Right ventricle myocardium inferior (tissue), 1 donor: ENCODE results near the gene RAB31. TPM values are rescaled to one million over a fixed set of nuclear protein-coding genes. Genes with fewer than 3 reads are reported as not detected.

Experiments used
- ATAC-seq: fragments of 200-7000 bp; cut with Tn5 transposase; one replicate; pipeline ENCODE4 v1.9.1; 2020; ENCODE audit warnings: mild to moderate bottlenecking, moderate library complexity
- DNase-seq: peaks from one replicate; pipeline ENCODE4 v3.0.0; 2021; ENCODE audit errors: missing footprints
- intact Hi-C: fragments of 100-400 bp; cut with DNase I; formaldehyde crosslinking; loops from one replicate; pipeline ENCODE4 v1.11.0; 2022
- total RNA-seq: library from RNA; stranded (reverse); fragmentation: NEBNext Ultra II Directional; extraction: Animal tissue kit (Norgen Biotek cat#: 25700); gene quantifications from one replicate; pipeline ENCODE4 v1.2.1, GENCODE V29; 2021
- donor health status: DM: no; HTN: yes; CAD: no; lungs with severe emphysema.

Gene RAB31
- total RNA-seq, 1 donor from 2014 or later = 11.7 TPM

DNA sequence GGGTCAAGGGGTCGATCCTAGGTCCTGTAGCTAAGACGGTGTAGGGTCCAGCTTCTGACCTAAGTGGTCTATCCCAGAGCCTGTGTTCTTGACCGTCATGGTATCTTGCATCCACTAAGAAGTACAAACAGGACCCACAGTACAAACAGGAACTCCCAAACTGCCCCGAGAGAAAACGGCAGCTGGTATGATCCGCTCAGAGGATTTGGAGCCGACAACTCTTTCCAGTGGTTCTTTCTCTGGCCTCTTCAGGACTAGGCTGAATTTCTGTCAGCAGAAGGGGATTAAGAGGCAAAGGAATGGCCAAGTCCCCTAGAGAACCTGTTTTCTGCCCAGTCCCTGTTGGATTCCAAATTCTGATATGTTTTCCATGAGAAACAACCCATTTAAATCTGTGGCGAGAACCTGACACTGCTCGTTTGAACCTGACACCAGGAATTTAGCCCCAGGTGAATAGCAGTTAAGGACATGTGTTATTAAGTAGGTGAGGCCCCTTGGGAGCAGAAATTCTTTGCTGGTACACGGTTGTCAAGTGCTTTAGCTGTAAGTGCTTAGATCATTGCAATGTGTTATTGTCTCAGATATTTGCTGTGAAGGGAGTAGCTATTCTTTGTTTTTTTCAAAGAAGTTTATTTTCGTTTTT is 127.1 kb downstream of the RAB31 start:
- intact Hi-C loops = no loop called here
- no peak for DNase-seq
- no peak for ATAC-seq

DNA sequence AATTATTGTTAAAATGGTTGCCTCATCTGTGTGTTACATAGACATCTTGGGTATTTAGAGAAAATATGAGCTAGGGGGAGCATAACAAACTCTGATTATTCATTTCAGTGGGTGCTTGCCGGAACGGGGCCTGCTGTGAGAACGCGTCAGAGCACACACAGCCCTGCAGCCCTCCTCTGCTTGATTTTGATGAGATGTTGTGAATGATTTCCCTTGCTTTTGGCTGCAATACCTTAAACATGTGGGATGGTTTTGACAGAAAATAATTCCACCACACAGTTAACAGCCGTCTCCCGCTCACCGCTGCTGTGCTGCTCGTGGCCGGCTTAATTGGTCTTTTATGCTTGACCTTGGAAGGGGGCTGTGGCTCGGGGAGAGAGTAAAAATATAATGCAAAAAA is 127.7 kb downstream of the RAB31 start:
- DNase-seq (no peak), ATAC-seq (no peak)
- intact Hi-C loops = no loop called here

DNA sequence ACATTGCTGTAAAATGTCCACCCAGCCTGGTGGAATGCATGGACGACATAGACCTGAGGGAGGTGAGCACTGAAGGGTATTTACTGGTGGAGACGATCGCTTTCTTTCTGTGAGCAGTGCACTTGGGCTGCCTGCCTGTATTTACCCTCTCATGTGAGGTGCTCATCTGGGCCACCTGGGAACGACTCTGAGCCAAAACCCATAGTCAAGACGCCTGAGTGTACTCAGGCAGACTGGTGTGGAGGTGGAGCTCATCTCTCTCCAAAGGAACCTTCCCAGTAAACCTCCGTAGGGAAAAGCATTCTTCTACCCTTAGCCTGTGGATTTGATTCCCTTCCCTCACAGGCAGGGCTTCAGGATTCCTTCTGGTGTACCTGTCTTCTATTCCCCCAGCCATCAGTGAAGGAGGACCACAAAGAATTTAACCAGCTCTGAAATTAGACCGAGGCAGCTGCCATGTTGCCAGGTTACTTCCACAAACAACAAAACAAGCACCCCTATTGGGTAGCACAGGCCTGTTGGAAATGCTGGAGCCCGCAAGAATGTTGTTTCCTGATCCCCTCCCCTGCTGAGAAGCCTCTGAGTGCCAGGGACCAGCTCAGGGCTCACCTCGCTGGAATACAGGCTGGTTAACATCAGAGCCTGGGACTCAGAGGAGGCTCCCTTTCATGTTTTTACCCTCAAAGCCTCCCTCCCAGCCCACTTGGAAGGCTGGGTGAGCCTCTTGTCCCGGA is 130.2 kb downstream of the RAB31 start:
- ATAC-seq (peak; percentile 93), DNase-seq (no peak)

DNA sequence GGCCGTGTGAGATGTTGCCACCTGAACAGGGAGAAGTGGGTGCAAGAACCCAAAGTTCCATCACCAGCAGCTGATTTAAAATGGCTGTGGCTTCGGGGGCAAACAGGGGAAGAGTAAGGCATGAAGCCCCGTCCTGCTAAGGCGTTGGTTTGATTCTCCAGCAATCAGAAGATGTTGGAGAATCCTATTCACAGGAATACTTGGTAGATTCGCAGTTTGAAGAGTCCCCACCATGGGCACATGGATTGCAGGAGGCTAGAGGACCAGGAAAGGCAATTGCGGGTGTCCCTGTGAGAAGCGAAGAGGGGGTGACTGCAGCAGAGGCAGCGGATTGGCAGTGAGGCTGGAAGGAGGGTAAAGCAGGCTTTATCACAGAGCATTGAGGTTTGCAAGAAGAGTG is 131.1 kb downstream of the RAB31 start:
- ATAC-seq (no peak), DNase-seq (no peak)
- intact Hi-C loops = no loop called here

More for the DNA sequence above, 130.2 kb downstream of the RAB31 start:
- intact Hi-C loops = no loop called here

DNA sequence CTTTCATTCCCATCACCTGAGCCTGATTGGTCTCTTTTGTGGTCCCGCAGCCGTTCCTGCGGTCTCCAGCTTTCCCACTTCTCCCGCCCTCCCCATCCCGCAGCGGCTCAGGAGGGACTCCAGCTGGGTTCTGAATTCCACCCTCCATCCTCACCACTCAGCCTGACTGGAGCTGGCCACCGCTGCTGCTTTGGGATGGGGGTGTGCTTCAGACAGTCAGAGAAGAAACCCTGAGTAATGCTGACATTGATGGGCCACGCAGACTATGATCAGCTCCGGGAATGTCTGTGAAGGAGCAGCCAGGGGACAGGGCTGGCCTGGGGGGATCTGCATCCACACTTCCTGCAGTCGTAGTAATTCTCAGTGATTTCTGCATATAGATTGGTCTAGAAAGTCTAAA is 131.8 kb downstream of the RAB31 start:
- intact Hi-C loops = loop anchor here (10.0 kb wide), 1 partner anchor 75 kb away; the partner anchor contains the start of gene VAPA
- ATAC-seq (no peak), DNase-seq (no peak)

DNA sequence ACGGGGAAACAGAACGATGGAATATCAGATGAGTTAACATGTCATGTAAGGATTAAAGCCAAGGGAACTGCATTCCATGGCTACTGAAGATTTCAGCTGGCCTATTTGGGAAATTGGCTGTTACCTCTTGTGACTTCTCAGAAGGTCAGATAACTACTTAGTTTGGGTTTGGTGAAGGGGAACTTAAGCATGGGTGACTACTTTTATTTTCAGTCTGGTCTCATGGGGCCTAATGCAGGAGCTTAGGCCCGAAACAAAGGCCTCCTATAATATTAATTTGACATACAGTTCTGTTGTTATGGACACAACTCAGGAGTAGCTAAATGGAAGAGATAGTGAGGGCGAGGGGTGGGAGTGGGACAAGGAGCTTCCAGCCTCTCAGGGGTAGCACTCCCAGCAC is 133.7 kb downstream of the RAB31 start:
- DNase-seq = no peak
- intact Hi-C loops = loop anchor here (10.0 kb wide), 1 partner anchor 73 kb away; the partner anchor contains the start of gene VAPA
- no peak for ATAC-seq

DNA sequence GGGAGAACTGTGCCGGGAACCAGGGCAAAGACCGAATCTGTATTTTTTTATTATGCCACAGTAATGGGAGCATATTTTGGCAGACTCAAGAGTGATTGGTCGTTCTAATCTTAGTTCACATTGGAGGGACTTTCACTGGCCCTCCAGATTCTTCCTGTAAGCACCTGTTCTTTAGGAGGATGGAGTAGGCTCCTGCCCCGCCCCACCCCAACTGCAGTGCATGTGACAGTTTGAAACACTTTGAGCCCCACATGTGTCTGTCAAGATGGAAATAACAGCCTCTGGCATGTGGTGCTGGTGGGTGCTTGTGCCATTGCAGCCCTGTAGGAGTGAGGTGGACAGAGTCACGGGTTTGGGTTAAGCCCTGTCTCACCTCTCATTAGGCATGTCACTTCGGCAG is 134.3 kb downstream of the RAB31 start:
- intact Hi-C loops = loop anchor here (10.0 kb wide), 1 partner anchor 72 kb away; the partner anchor contains the start of gene VAPA
- ATAC-seq = no peak
- no peak for DNase-seq

DNA sequence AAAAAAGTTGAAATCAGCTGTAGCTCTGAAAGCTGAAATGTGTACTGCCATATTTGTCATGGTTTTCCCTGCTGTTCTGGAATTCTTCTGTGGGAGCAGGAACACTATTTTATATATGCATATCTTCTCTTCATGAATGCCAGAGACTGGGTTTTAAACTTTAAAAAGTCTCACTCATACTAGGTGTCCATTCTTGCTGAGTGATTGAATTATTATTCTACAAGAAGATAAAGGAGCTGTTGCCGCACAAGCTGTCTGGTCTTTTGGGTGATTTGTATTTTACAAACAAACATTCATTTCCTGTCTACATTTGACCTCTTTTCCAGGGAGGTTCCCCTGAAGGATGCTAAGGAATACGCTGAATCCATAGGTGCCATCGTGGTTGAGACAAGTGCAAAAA is 137.2 kb downstream of the RAB31 start:
- intact Hi-C loops = loop anchor here (5.0 to 10.0 kb wide), 2 partner anchors 33 to 70 kb away; partner anchors contain the start of gene VAPA

DNA sequence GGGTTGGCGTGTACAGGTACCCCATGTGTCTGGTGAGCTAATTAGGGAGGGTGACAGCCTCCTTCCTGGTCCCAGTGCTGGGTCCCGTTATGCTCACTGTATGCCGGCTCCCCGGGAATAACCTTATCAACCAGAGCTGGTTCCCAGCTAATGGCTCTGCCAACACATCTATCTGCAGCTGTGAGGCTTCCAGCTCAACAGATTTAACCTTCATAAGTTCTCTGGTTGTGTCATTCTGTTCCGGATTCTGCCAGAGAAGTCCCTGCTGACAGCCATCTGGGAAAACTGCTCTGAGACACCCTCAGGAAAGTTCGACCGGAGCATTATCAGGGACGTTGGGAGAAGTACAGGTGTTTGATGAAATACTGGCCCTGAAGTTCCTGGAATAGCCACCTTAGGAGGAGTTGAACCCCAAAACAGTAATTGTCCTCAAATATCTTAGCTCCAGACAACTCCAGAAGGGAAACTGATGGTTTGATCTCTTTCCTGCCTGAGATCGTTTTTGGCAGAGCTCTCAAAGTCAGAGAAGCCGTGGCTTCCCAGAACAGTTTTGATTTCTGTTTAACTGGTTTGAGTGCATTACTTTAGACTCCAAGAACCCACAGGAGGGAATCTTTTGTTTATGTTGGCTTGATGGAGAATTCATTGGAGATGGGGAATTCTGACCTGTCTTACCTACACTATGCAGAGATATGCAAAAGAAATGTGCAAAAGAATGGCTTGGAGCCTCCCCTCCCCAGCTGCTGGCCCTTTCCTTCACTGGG is 138.2 kb downstream of the RAB31 start:
- ATAC-seq (peak; percentile 89), DNase-seq (no peak)
- intact Hi-C loops = loop anchor here (5.0 to 10.0 kb wide), 2 partner anchors 34 to 68 kb away; partner anchors contain the start of gene VAPA

More for the DNA sequence above, 137.2 kb downstream of the RAB31 start:
- no peak for ATAC-seq
- DNase-seq = no peak

DNA sequence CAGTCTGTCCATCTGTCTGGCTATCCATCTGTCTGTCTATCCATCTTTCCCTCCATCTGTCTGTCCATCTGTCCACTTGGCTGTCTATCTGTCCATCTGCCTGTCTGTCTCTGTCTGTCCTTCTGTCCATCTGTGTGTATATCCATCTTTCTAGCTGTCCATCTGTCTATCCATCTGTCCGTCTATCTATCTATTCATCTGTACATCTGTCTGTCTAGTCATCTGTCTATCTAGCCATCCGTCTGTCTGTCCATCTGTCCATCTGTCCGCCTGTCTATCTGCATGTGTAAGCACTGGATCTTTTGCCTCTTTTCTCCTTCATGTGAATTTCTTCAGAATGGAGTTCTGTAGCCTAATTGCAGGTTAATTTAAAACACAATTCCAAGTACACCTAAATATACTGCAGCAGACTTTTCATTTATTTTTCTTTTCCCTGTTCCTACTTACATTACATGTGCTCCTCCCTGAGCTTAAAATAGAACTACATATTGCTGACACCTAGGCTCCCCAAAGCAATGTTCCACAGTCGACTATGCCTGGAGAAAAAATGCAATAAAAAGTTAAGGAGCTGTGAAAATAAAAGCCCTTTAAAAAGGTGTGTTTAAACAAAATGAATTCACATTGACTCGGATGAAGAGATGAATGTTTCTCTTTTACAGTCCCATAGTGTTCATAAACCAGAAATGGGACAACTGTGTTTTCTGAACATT is 140.2 kb downstream of the RAB31 start:
- DNase-seq (no peak), ATAC-seq (no peak)
- intact Hi-C loops = loop anchor here (5.0 to 10.0 kb wide), 2 partner anchors 36 to 66 kb away; partner anchors contain the start of gene VAPA

DNA sequence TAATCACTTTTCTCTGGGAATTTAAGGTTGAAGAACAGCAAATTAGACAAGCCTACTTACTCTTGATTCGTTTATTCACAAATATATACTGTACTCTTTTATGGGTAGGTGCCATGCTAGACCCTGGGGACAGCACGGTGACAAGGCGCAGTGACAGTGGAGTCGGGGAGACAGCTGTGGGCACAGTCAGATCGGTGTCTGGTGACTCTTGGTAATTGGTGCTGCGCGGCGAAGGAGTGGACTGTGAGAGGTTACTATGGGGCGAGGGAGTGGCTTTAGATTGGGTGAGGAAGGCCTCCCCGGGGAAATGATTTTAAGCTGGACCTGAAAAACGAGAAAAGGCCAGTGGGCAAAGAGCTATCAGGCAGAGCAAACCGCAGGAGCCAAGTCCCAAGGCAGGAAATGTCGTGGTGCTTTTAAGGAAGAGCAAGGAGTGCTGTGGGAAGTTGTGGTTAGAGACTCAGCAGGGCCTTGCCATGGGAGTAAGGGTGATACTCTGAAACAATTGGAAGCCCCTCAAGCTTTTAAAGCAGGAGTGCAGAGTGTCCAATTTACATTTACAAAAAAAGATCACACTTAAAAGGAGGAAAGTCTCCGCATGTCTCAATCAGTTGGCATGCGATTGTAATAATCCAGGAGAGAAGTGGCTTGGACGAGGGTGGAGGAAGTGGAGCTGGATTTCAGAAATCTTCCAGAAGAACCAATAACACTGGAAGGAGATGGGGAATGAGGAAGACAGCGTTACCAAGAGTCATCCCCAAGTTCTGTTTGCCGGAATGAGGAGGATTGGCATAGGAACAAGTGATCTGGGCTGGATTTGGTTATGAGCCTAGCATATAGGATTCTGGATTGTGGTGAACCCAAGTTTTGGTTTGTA is 141.5 kb downstream of the RAB31 start:
- intact Hi-C loops = loop anchor here (5.0 to 10.0 kb wide), 2 partner anchors 37 to 65 kb away; partner anchors contain the start of gene VAPA
- peak; percentile 72 for ATAC-seq
- DNase-seq = peak; percentile 80

DNA sequence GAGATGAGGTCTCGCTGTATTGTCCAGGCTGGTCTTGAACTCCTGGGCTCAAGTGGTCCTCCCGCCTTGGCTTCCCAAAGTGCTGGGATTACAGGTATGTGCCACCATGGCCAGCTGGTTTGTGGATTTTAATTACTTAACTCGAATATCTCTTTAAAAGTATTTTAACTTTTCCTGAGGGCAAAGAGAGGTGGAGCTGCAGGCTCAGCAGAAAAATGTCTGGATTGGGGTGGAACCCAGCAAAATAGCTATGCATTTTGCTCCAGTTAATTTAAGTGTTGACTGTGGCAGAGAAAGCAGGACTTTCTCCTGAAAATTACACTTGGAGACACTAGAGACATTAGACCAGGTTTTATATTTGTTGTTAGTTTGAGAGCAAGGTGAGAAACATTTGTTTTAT is 142.2 kb downstream of the RAB31 start:
- intact Hi-C loops = no loop called here
- DNase-seq (no peak), ATAC-seq (no peak)

DNA sequence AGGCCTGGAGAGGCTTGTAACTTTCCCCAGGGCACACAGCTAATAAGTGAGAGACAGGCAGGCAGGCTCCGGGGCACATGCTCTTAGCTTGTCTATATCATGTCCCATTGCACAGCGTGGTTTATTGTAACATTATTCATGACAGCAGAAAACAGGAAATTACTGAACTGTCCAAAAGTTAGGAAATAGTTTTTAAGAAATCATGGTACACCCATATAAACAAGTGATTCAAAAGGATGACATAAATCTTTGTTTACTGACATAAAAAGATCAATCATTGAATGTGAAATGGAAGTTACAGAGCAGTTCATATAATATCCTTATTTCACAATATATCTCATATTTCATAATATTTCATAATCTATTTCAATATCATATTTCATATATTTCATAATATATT is 143.4 kb downstream of the RAB31 start:
- peak; percentile 77 for DNase-seq
- intact Hi-C loops = no loop called here
- no peak for ATAC-seq

DNA sequence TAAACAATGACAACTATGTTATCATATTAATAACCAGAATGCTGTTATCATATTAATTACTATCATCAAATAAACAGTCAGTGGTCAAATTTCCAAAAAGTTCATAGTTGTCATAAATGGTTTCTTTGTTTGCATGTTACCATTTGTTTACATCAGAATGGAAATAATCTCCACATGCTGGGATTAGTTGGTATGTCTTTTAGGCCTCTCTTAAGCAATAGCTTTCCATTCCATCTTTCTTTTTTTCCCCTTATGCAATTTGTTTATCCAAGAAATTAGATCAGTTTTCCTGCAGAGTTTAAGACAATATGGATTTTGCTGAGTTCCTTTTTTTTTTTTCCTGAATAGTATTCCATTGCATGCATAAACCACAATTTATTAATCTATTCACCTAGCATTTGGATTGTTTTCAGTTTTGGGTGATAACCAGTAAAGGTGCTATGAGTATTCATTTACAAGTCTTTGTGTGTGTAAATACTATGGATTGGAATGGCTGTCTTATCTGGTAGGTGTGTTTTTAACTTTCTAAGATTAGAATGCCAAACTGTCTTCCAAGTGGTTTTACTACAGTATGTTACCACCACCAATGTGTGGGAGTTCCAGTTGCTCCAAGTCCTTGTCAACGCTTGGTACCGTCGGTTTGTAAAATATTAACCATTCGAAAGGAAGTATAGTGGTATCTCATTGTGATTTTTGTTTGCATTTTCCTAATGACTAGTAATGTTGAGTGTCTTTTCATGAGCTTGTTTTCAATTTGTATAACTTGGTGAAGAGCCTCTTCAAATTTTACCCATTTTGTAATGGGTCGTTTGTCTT is 144.4 kb downstream of the RAB31 start:
- intact Hi-C loops = no loop called here

DNA sequence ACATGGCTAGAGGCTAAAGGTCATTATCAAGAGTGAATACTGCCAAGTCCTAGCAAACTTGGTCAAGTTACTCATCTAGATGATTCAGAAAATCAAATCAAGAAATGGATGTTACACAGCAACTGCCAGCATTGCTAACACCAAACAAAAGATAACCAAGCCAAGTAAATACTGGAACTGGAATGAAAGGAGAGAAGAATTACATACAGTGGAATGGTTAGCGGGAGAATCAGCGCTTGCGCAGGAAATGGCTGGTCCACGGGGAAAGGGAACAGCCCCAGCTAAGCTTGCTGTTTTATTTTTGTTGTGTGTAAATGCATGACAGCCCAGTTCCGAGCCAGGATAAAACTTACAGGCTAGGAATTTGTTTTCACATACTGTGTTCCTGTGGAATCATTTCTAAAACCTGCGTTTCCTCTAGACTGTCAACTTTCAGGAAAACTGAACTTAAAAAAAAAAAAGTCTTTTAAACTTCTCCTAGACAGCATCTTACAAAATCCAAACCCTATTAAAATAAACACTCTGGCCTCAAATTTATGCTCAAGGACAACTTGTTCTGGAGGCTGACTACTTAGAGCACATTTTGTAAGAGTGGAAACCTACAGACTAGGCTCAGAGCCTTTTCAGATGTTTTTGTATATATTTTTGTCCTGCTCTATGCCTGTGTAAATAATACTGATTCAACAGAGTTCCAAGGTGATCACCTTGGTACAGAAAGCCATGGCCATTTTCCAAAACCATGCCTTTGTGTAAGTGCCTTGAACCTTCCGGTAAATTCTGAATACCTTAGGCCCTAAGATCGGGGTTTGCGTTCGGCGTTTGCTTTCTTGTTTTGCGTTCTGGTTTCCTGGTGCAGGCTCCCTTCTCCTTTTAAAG is 146.9 kb downstream of the RAB31 start:
- DNase-seq = no peak
- no peak for ATAC-seq
- intact Hi-C loops = no loop called here

More for the DNA sequence above, 144.4 kb downstream of the RAB31 start:
- DNase-seq = no peak
- no peak for ATAC-seq

DNA sequence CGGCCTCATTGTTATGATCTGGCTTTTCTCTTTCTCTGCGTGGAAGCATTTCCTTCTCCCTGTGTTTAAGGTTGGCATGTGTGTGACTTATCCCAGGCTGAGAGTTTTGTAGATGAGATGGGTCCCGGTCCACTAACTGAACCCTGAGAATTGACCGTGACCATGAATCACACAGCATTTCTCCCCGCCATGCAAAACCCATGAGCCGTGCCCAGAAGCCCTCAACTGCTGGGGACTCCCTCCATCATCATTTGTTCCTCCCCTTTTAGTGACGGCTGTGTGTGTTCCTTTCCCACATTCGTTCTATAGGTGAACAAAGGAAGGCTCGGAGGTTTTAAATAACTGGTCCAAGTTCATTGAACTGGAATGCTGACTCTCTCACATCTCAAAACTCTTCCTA is 147.6 kb downstream of the RAB31 start:
- ATAC-seq (no peak), DNase-seq (no peak)
- intact Hi-C loops = no loop called here
